Glomerular visceral epithelial cell (primary cell): ENCODE measurements around the gene CCM2.
A peak's percentile ranks its signal among the peaks of the same experiment; 100 is the strongest.
"Not testable (repeated sequence)": the region's sequence is repeated elsewhere in the genome, so short reads cannot be mapped to it uniquely, and the experiment has no call there.

Experiments used
- DNase-seq: peaks from one replicate; pipeline ENCODE4 v3.0.0-alpha.2; 2016; ENCODE audit errors: extremely low spot score

Gene CCM2

DNA sequence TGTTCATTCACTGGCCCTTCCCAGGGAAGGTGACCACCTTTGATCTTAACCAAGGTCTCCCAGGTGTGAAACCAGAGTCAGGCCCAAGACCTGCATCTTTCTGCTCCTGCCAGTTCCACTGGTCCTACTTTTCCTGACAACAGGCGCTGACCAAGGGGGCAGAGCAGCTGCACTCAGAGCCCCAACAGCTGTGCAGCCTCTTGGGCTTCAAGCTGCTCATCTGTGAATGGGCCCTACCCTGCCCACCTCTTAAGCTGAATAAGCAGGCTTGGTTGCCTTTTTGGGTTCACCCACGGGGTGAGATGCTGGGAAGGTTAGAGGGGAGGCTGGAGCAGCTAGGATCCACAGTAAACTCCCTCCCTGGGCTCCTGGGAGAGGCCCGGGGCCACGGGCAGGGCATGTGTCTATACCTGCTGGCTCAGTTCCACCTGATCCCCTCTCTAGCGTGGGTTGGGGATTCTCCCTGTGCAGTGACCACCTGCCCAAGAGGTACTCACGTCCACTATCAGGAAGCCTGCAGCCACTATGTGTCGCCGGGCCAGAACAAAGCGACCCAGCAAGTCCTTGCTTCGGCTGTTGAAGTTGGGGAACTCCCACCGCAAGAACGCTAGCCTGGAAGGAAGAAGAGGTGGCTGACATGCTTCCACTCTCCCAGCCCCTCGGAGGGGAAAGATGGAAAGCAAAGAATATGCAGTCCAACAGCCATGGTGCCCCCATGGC lies 100.9 kb downstream of the CCM2 start:
- no peak for DNase-seq

DNA sequence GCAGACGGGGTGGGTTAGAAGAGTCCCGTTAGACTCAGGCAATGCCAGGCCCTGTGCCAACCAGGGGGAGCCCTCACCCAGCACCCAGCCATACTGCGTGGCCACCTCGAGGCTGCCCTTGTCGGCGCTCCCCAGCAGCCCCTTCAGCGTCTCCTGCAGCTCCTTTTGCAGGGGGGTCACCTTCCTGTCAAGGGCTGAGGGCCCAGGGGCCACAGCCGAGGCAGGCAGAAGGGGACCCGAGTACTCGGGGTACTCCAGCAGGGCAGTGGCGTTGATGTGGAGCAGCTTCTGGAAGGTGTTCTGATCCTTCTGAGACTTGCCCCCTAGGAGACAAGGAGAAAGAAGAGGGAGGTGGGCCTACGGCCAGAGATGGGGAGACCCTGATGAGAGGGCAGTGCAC lies 101.7 kb downstream of the CCM2 start:
- DNase-seq = no peak

DNA sequence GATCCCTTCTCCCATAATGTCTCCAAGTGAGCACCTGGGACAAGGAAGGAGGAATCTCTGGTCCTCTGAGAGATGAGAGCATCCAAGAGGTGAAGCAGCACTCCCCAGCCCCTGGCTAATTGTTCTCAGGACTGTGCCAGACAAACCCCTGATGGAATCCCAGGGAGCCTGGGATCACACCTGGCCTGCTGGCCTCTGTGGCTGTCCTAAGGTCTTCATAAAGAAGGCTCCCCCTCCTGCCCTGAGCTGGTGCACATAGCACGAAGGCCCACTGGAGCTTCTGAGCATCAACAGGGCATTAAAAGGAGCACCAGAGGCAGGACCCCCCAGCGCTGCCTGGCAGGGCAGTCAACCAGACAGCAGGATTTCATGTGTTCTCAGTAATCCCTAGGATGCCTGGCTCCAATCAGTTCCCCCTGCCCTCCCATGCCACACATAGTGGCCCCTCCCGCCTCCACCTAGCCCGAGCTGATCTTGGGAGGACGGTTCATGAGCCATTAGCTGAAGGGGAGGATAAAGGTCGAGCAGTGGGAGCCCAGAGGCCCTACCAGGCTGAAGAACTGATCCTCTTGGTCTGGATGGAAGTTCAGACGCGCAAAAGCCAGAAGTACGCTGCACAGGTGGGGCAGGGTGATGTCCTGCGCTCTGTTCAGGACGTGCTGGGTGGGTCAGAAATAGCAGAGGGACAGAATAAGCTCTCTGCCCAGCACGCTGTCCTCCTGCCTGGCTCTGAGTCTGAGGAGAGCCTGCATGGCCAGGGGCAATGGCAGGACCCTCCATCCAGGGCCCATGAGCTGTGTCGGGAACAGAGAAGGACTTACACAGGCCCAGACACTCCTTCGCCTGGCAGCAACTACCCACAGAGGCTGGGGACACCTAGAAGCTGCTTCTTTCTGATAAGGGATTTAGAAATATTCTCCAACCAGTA lies 103.0 kb downstream of the CCM2 start:
- no peak for DNase-seq

DNA sequence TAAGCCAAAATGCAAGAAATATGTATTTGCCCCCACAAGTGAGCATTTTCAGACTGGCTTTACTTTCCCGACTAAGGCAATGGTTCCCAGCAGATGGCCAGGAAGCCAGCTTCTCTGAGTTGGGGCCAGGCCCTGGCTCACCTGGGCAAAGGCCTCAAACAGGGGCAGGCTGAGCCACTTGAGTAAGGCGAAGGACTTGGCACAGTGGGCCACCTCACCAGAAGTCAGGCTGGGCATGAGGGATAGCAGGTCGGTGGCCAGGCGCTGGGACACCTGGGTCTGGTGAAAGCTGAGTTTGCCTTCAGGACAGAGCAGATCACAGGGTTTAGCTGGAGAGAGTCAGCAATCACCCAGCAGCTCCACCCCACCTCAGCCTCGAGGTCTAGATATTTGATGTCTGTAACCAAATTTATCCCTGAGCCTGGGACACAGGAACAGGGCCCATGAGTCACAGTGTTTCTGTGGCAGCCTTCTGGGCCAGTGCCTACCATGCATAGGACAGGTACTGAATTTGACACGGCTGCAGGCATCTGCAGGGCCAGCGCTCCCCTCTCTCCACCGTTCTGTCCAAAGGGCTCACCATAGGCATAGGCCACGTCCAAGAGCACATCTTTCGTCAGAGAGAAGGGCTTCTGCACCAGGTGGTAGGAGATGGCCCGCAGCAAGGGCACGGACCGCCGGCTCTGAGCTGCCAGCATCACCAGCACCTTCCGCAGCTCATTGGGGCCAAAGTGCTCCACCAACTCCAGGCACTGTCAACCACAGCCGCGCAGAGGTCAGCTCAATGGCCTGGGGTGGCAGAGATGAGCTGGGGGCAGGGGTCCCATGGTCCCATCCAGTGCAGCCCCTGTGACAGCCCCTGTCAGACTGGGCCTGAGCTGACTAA lies 104.2 kb downstream of the CCM2 start:
- no peak for DNase-seq

DNA sequence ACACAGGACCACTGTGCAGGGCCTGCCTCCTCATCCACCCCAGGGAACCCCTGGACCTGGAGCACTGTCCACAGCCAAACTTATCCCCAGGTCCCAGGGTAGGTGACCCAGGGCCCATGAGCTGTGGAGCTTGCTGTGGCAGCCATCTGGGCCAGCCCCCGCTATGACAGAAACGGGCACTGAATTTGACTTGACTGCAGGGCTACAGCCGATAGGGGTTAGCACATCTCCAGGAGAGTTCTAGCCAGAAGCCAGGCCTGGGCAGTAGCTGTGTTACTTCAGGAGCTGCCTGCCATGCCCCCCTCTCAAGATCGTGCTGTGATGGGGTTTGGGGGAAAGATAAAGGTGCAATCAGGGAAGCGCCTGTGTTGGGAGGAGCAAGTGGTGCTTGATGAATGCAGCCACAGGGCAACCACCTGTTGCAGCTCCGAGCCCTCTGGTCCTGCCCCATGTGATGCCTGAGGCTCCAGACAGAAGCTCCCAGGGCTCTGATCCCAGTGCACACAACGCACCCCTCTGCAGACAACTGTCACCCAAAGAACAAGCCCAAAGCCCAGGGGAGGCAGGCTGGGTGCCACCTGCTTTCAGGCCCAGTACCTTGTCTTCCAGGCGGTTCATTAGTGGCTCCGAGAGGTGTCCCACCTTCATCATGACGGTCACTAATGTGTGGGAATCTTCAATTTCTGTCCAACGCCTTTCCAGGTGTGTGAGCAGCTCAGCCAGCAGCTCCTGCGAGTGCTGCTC lies 105.0 kb downstream of the CCM2 start:
- DNase-seq = no peak

DNA sequence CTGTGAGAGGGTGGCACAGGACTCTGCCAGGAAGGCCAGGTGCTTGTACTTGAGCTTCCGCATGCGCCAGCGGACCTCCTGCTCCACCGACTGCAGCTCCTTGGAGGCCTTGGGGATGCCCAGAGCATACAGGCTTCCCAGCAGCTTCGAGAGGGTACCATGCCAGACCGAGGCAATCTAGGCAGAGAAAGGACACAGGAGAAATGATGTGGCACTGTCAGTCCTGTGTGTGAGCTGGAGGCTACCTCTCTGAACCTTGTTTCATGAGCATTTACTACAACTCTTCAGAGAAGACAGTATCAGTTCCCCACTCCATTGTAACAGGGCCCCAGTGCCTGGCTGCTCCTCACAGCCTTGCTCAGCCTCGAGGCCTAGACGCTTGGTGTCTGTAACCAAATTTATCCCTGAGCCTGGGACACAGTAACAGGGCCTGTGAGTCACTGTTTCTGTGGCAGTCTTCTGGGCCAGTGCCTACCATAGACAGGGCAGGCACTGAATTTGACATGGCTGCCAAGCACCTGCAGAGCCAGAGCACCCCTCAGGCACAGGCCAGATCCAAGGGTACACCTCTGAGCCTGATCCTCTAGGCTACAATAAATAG lies 105.7 kb downstream of the CCM2 start:
- DNase-seq = no peak

DNA sequence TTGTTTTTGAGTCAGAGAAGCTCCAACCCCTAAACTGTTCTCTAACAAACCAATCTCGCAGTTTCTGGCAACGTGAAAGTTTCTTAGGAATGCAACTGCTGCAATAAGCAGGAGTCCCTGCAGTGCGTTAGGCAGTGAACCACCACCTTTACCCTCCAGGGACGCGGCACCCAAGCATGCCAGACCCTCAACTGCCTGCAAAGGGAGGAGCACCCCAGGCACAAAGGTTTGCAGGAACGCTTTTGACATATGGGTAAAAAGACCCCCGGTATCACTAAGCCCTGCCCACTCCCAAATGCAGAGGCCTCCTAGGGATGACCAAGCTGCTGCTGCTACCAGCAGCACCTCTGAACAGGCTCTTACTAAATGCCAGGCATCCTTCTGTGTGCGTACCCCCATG lies 106.8 kb downstream of the CCM2 start:
- DNase-seq = no peak

DNA sequence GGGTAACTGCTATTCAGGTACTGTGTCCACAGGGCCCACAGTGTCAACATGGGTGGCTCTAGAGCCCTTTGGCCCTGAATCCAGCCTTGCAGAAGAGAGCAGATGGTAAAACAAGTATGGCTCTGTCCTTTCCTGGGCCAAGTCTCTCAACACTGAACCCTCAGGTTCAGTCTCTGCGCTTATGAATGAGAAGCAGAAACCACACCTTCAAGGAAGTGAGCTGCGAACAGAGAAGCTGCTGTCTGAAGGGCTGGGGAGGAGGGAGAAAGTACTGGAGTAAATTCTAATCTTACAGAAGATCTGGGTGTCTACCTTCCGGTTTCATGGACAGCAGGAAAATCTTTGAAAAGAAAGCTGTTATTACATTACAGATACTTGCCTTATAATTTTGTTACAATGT lies 107.4 kb downstream of the CCM2 start:
- no peak for DNase-seq

DNA sequence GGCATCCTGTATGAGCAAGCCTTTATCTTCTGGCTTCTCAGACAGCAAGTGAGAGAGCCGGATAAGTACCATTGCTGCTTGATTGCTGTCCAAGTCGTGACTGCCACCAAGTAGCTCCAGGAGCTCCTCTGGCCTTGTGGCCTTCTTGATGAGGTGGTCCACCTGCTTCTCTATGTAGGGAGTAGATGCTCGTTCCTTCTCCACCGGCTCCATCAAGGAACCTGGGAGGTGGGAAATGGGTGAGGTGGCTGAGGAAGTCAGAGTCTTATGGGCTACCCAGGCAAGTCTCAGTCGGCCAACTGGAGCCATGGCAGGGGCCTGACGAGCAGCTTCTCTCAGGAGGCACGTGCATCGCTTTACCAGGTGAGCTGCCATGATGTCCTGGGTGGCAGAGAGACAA lies 108.9 kb downstream of the CCM2 start:
- DNase-seq = no peak

DNA sequence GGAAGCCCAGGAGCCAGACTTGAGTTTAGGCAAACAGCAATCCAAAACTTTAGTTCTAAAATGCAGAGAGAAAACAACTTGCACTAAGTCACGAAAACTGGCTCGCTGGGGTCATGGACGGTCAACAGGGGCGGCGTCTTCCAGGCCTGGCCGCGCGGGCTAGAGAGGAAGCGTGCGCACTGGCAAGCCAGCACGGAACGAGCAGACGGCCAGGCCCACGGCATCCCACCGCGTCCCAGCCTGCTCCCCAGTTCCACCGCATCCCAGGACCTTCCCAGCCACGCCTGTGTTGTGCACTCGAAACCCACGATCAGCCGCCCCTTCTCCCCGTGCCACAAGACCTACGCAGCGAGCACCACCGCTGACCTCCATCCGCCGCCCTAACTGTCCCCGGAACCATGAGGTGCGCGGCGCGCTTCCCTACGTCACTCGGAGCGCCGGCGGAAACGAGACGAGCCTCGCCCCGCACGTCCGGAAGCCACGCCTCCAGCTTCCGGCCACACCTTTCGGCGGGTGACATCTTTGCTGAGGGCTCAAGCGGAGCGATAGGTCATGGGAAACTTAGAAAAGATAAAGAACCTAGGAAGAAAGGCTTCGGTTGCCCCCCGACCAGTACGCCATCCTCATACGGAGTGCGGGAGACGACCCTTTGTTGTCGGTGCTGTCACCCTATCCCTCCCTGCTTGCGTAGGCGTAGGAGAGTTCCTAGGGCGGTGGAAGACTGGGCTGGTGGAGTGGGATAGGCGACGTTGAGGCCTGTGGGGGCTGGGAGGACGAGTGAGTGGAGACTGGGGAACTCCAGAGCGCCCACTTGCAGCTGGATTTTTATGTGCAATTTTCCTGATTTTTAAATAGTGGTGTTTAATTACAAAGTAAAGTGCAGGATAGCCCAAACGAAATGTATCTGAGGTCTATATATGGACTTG lies 111.6 kb downstream of the CCM2 start, which contains the start of gene TBRG4:
TSS of gene TBRG4 (minus strand) at position 400 of the 926 bp plus-strand sequence. CDS start 2,460 bp downstream, outside the sequence.
- peak; percentile 93 for DNase-seq

DNA sequence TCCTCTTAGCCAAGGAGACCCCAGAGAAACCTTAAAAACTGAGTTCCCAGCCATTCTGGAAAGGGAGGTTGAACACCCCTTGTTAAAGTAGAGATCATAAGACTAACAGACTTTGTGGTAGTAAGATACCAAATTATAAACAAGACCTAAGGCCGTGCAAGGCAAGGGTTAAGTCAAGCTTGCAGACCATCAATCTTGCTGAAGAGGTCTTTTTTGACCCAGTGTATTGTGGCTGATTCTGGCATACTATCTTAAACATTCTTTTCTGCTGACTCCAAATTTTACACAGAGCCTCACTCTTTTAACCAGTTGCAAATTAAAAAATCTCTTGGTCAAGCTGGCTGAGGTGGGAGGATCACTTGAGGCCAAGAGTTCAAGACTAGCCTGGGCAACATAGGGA lies 112.6 kb downstream of the CCM2 start:
- no peak for DNase-seq

DNA sequence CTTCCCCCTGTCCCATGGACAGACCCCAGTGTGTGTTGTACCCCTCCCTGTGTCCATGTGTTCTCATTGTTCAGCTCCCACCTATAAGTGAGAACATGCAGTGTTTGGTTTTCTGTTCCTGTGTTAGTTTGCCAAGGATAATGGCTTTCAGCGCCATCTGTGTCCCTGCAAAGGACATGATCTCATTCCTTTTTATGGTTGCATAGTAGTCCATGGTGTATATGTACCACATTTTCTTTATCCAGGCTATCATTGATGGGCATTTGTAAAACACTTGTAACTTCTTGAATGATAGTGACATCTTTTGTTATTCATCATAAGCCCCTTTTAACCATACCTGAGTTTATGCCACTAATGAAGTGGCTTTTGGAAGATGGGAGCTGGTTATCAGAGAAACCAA lies 114.3 kb downstream of the CCM2 start:
- not testable (repeated sequence) for DNase-seq

DNA sequence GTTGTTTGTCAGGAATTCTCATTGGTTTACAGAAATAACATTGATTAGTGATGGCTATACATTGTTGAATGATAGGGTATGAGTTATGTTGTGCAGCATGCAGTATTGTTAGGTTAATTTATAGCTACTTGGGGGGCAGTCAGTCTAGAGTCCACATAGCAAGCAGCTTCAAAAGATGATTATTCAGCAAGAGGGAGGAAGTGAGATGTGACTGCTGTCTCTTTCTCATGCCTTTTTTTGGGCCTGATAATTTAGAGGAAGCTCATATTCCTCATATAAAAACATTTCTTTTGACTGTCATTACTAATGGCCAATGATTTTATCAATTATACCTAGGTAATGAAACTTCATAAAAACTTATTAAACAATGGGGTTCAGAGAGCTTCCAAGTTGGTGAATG lies 114.9 kb downstream of the CCM2 start:
- no peak for DNase-seq

DNA sequence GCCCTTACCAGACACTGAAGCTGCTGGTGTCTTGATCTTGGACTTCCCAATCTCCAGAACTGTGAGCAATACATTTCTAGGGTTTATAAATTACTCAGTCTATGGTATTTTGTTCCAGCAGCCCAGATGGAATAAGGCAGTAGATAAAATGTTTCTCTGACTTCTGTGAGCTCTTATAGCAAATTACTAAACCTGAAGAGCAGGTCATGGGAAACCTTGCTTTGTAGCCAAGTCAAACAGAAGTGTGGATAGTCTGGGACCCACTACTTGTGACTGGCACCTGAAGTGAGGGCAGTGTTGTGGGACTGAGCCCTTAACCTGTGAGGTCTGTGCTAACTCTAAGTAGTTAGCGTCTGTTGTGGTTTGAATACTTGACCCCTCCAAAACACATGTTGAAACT lies 116.0 kb downstream of the CCM2 start:
- DNase-seq = no peak

DNA sequence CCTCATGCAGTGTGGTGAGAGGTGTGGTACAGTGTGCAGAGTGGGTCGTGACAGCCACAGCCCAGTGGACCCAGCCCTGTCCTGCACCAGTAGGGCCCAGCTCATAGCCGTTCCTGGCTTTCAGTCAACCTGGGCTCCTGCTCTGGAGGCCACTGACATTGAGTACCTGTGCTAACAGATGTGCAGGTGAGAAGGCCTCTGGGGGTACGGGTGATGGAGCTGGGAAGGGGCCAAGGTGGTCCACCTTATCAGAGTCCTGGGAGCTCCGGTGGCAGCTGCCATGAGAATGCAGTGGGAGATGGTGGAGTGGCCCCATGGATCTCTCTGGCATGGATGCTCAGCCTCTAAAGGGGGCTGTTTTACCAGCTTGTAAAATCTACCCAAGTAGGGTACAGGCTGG lies 117.6 kb downstream of the CCM2 start:
- no peak for DNase-seq

DNA sequence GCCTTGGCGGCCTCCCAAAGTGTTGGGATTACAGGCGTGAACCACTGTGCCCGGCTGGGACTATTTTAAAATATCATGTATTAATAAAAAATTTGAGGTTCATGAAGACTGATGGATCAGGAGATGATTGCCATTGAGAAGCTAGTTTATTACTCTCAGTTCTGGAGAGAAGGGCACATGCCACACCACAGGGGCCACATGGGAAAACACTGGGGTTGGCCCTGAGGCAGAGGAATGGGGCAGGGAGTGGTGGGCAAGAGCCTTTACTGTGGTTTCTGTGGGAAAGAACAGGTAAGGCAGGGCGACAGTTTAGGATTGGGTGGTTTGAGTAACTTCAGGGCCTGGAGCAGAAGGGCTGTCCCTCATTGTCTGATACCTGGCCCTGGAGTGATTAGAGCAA lies 118.3 kb downstream of the CCM2 start:
- no peak for DNase-seq

DNA sequence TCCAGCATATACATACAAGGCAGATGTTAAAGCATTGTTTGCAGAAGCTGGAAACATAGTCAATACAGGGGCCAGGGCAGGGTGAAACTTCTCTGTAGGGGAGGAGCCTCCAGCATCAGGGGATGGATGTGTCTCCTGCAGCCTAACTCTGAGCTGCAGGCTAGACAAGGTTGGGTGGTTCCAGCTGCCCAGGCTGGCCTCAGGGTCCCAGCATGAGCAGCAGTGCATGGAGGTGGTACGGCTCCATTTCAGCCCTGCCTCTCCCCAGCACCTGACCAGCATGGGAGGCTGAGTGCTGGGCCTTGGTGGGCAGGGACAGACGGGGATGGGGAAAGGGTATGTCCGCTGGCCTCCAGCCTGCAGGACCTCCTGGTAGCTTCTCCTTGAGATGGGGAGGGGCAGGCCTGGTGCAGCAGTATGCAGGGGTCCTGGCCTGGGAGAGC lies 118.9 kb downstream of the CCM2 start:
- DNase-seq = no peak

DNA sequence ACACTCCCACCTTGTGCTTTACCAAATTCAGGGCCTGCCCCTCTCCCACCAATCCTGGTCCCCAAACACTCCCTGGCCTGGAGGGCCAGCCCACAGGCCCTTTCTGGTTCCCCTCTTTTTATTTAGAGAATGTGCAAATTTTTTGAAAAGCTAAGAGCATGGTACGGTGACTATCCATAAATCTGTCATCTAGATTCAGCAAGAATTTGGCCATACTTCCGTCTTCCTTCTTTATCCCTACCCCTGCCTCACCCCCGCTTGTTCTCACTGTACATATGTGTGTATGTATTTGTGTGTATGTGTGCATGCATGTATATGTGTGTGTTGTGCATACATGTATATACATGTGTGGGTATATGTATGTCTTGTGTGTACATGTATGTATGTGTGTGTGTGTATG lies 119.5 kb downstream of the CCM2 start:
- DNase-seq = no peak

DNA sequence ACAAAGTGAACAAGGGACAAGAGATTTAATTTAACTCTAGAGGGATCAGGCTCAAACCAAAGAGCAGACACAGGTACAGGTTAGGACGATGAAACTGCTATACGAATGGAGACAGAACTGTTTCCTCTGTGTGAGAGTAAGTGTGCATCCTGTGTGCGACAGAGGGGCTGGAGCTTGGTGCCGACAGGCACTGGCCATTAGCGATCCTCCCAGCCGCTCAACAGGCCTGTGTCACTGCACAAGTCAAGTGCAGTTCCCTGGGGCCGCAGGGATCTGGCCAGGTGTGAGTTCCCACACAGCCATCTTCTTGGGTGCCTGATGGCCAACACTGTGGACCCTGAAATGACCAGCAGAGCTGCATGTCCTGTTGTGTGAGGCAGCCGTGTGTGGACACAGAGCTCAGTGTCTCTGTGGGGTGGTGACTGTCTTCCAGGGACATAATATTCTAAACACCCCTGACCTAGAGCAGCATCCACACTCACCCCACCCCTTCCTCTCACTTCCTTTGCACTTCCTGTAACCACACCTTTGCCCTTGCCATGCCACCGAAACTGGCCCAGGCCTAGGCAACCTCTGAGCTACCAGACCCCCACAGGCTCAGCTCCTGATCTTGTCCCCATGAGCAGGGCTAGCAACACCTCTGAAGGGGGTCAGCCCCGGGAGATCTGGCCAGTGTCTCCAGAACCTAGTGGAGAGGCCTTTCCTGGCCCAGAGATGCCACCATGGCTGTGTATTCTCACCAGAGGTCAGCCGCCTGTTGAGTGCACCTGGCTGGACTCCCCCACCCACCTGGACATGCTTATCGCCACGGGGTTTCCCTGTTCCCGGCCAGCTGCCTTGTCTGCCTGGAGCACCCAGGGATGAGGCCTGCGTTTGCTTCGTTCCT lies 123.2 kb downstream of the CCM2 start:
- no peak for DNase-seq
